ENCODE measurements around the gene RUSC1. TPM values are rescaled to one million over a fixed set of nuclear protein-coding genes. Genes with fewer than 3 reads are reported as not detected.

The RUSC1 gene
- total RNA-seq, 2 donors from 2014 or later: 20.2 to 23.9 TPM

MicroRNAs within 50 kb of the gene (microRNA counts, 767-probe panel; counts per million panel counts)
- microRNA hsa-miR-555: 0 to 496 counts per million in 2 donors

Small RNAs within 50 kb of the gene (microRNA-seq; reads per million reads assigned to microRNA genes)
- gene MIR555 (ENCODE audit: borderline number of aligned reads in 2 of 2, borderline replicate concordance in 1 of 2): 0 reads per million in 2 donors

Other genes with a start within 250 kb of the RUSC1 start
- 1 to 10 TPM in 1 of 2 donors, not detected in 1; 3.2 TPM for gene EFNA3, start 242.1 kb upstream of the RUSC1 start, total RNA-seq
- 10 to 100 TPM; 24.8 to 41.4 TPM for gene EFNA1, start 193.0 kb upstream of the RUSC1 start, total RNA-seq
- 1 to 10 TPM; 3.7 to 10.0 TPM for gene SLC50A1, start 185.0 kb upstream of the RUSC1 start, total RNA-seq
- 10 to 100 TPM; 46.5 to 47.8 TPM for gene DPM3, start 180.4 kb upstream of the RUSC1 start, total RNA-seq
- 100 to 1,000 TPM; 124 to 147 TPM for gene KRTCAP2, start 147.6 kb upstream of the RUSC1 start, total RNA-seq
- gene TRIM46, start 147.0 kb upstream of the RUSC1 start, total RNA-seq: under 1 TPM in 1 of 2 donors, not detected in 1; 0.20 TPM
- gene THBS3, start 113.0 kb upstream of the RUSC1 start, total RNA-seq: 10 to 100 TPM; 10.9 to 11.2 TPM
- gene MTX1, start 112.2 kb upstream of the RUSC1 start, total RNA-seq: 10 to 100 TPM; 16.2 to 27.0 TPM
- 10 to 100 TPM; 14.4 to 15.5 TPM for gene ENTREP3, start 65.4 kb upstream of the RUSC1 start, total RNA-seq
- 10 to 100 TPM; 77.2 to 77.7 TPM for gene SCAMP3, start 58.5 kb upstream of the RUSC1 start, total RNA-seq
- 10 to 100 TPM in 1 of 2 donors, 1 to 10 TPM in 1; 9.8 to 16.4 TPM for gene CLK2, start 47.4 kb upstream of the RUSC1 start, total RNA-seq
- gene HCN3, start 43.4 kb upstream of the RUSC1 start, total RNA-seq: under 1 TPM; 0.35 to 0.41 TPM
- gene PKLR, start 19.5 kb upstream of the RUSC1 start, total RNA-seq: not detected
- gene FDPS, start 12.0 kb upstream of the RUSC1 start, total RNA-seq: 10 to 100 TPM; 65.3 to 73.1 TPM
- 10 to 100 TPM; 37.2 to 50.2 TPM for gene ASH1L, start 241.9 kb downstream of the RUSC1 start, total RNA-seq

All from right atrium auricular region (tissue), 2 donors.